Ecto neural progenitor cell (in vitro differentiated cells): ENCODE results near the gene ARHGEF10L.
A peak's percentile ranks its signal among the peaks of the same experiment; 100 is the strongest.

Source experiments
- DNase-seq: peaks from one replicate; pipeline ENCODE4 v3.0.0-alpha.2; 2018; ENCODE audit warnings: low spot score

Gene ARHGEF10L

DNA sequence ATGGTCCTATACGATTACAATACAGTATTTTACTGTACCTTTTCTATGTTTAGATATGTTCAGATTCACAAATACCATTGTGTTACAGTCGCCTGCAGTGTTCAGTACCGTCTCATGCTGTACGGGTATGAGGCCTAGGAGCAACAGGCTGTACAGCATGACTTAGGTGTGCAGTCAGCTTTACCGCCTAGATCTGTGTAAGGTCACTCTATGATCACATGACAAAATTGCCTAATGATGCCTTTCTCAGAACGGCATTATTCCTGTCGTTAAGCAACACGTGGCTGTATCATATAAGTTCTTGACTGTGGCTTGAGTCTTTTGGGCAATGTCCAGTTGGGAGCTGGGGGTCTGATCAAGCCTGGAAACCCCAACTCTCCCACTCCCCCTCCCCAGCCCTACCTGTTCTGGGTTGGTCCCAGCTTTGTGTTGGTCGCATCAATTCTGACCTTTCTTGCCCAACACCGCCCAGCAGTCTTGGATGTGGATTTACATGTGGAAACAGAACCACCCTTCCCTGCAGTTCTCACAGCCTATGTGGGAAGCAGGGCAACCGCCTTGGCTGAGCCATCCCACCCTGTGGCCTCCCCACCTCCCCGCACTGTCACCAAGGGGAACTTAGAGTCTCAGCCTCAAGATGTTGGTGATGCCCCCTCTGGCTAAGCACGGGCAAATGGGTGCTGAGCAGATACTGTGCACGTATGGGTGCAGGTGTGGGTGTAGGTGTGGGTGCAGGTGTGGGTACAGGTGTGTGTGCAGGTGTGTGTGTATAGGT, 135.4 kb downstream of the ARHGEF10L start:
- no peak for DNase-seq

DNA sequence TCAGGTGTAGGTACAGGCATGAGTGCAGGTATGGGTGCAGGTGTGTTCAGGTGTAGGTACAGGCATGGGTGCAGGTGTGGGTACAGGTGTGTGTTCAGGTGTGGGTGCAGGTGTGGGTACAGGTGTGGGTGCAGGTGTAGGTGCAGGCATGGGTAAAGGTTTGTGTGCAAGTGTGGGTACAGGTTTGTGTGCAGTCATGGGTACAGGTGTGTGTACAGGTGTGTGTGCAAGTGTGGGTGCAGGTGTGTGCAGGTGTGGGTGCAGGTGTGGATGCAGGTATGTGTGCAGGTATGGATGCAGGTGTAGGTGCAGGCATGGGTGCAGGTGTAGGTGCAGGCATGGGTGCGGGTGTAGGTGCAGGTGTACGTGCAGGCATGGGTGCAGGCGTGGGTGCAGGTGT, 136.2 kb downstream of the ARHGEF10L start:
- no peak for DNase-seq

GRCh38 chr1:17676387-17677060, 137.0 kb downstream of the ARHGEF10L start:
- DNase-seq: no peak

DNA sequence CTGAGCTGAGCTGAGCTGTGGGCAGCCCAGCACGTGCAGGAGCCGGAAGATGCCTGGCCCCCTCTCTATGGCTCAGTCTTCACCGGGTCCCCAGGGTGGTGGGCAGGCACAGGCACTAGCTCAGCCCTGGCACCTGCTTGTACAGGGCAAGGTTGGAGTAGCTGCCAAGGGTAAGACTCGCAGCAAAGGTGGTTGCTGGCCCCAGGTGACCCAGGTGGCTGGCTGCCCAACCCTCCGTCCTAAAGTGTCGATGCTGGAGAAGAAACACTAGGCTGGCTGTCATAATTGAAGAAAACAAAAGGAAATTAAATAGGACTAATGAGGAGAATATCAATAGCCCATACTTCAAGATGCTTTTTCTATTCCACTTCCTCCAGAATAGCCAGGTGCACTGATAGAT, 138.5 kb downstream of the ARHGEF10L start:
- DNase-seq: no peak

- no peak for DNase-seq
Measured at GRCh38 chr1:17679856-17680255, 140.4 kb downstream of the ARHGEF10L start.

DNA sequence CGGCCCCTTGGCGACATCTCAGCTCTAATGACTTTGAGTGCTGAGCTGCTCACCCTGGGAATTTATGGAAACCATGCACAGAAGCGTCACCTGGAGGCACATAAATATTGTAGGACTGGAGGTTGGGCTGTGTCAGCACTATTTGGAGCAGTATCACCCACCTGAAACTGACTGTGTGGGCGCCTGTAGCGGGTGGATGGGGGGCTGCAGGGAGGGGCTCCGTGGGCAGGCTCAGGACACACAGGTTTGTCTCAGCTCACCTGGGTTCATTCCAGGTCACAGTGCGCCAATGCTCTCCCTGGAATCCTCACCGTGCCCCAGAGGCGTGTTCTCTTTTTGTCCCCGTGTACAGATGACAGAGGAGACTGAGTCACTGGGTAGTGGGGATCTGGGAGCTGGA, 140.8 kb downstream of the ARHGEF10L start:
- DNase-seq: no peak

GRCh38 chr1:17682400-17682799, 142.9 kb downstream of the ARHGEF10L start:
- no peak for DNase-seq

GRCh38 chr1:17683598-17683997, 144.1 kb downstream of the ARHGEF10L start:
- no peak for DNase-seq

- DNase-seq: peak; percentile 79
Measured at GRCh38 chr1:17684810-17685209, 145.3 kb downstream of the ARHGEF10L start.

GRCh38 chr1:17686258-17686657, 146.8 kb downstream of the ARHGEF10L start:
- DNase-seq: no peak

DNA sequence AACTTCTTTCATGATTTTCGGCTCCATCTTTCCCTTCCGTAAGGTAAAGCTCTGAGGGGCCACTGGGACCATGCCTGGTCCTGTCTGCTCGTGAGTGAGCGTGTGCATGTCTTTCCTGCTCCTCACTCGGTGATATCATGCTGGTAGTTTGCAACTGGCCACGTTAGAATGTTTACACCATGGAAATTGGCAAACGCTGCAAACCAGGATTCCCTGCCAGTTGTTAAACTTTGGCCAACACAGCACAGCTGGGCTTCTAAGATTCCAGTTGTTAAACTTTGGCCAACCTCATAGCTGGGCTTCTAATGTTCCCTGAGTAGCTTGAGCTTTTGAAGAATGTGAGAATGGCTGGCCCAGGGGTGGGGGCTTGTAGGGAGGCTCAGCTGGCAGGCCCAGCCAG, 147.6 kb downstream of the ARHGEF10L start:
- DNase-seq: no peak

DNA sequence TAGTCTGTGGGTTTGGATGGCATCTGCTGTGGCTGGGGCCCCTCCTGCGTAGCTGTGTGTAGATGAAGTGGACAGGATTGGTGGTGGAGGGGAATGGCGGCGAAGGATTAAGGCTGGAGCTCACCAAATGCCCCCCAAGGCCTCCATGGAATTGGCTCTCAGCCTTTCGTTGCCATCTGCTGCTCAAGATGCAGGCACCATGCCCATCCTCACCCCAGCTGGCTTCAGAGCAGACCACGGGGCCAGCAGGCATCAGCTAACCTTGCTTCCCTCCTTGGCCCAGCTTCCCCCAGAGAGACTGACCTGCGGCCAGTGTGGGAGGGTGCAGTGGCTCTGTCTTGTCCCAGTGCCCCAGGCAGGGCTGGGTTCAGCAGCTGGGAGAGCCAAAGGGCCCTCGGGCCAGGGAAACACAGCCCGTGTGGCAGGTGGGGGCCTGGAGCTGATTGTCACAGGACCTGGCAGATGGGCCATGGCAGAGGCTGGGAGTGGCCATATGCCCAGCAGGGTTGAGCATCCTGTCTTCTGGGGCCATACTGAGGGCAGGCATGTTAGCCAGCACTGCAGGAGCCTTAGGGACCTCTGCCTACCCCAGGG, 148.8 kb downstream of the ARHGEF10L start:
- DNase-seq: no peak

- no peak for DNase-seq
Measured at GRCh38 chr1:17689011-17689410, 149.5 kb downstream of the ARHGEF10L start.

GRCh38 chr1:17690906-17691634, 151.6 kb downstream of the ARHGEF10L start:
- DNase-seq: no peak

GRCh38 chr1:17692645-17693044, 153.1 kb downstream of the ARHGEF10L start:
- no peak for DNase-seq

- DNase-seq: peak; percentile 69
Measured at GRCh38 chr1:17696417-17697301, 157.2 kb downstream of the ARHGEF10L start.

DNA sequence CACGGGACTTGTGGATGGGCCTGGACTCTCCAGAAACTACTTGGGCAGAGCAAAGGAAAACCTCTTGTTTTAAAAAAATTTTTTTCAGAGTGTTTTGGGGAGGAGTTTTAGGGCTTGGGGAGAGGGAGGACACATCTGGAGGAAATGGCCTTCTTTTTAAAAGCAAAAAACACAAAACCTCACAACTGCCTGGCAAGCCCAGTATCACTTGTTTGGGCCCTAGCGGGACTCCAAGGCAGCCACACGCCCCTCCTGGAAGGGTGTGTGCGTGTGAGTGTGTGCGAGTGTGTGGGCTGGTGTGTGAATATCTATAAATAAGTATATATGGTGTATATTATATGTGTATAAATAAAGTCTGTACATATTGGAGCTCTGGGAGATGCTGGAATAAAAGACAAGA, 158.0 kb downstream of the ARHGEF10L start:
- no peak for DNase-seq

GRCh38 chr1:17699581-17699980, 160.1 kb downstream of the ARHGEF10L start:
- DNase-seq: no peak

DNA sequence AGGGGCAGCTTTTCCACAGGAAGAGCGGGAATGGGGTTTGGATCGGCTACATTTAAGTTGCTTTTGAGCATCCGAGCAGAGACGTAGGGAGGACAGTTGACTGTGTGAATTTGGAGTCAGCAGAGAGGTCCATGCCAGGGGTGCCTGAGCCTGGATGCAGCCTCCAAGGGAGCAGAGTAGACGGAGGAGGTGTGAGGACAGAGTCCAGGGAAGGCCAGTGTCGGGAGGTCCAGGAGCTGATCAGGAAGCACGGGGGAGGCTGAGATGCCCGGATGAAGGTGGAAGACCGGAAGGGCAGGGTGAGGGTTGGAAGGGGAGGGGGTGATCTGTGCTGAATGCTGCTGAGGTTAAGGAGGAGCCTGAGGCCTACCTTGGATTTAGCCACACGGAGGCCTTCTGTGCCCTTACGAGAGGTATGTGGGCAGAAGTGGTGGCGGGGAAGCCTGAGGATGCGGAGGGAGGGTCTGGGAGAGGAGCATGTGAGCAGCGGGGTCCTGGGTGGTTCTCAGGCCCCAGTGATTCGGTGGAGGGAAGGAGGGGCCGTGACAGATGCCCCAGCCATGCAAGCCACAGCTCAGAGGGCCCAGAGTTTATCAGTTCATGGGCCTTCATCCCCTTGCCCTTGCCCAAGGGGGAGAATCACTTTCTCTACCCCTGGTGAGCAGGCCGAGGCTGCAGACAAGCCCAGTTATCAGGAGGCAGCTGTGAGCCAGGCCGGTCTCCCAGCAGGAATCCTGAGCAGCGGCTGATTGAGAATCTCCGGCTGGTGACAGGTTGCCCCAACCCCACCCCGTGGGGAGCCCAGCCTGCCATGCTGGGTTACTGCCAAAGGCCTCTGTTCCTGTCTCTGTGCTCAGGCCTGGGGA, 161.7 kb downstream of the ARHGEF10L start:
- DNase-seq: no peak

DNA sequence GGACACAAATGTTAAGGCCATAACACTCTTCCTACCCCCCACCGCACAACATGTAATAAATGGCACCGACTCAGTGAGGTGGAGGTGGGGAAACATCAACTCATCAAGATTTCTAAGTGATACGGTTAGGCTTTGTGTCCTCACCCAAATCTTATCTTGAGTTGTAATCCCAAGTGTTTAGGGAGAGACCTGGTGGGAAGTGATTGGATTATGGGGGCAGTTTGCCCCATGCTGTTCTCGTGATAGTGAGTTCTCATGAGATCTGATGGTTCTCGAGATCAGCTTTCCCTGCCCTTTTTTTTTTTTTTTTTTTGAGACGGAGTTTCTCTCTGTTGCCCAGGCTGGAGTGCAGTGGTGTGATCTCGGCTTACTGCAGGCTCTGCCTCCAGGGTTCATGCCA, 164.7 kb downstream of the ARHGEF10L start:
- no peak for DNase-seq

DNA sequence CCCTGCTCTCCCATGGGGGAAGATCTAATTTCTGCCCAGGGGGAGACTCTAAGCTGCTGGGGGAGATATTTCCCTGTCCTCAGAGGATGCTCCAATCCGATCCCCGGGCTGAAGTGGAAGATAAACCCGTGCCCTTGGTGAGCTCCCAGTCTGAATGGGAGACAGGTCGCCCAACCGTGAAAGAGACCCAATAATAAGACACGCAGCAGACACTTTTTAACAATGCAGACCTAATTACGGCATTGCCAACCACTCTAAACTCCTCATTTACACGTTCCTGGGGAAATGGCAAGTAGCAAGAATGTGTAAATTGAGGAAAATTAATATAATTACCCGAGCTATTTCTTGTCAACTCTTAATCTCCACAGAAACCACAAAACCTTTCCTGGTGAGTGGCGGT, 166.9 kb downstream of the ARHGEF10L start:
- no peak for DNase-seq
